K562 (cell line): ENCODE measurements around the gene SHC1. TPM values are rescaled to one million over a fixed set of nuclear protein-coding genes. Genes with fewer than 3 reads are reported as not detected.
A peak's percentile ranks its signal among the peaks of the same experiment; 100 is the strongest.

Experiments
- ATAC-seq: fragments of 200-7000 bp; cut with Tn5 transposase; 3 replicates; pipeline ENCODE4 v1.9.1; 2020; ENCODE audit warnings: moderate library complexity
- BruUV-seq: library from RNA; stranded (reverse); fragments of 400-500 nt; replicated peaks from 2 replicates; lab custom pipeline; 2021; lab: Mats Ljungman, UMichigan
- CTCF ChIA-PET: fragments of 300-600 bp; formaldehyde crosslinking; extraction: SDS; loops from one replicate; lab custom pipeline; 2021; ENCODE audit warnings: low intra/inter-chr PET ratio; lab: Yijun Ruan, JAX
- POLR2A ChIA-PET: fragments of 300-600, 350-650 bp; sonication (Branson Sonifier 250); formaldehyde crosslinking; extraction: SDS; loops from one replicate; lab custom pipeline; 2021; ENCODE audit warnings: antibody characterized with exemption, inconsistent platforms; lab: Yijun Ruan, JAX
- DNase-seq, 4 experiments: peaks; one replicate each; pipeline versions ENCODE4 v3.0.0 to v3.0.0-alpha.2; 2011 to 2018; ENCODE audit warnings: low spot score in 3 of 4, mixed read lengths in 3 of 4; ENCODE audit errors: extremely low read depth in 1 of 4
- FAIRE-seq: peaks from 2 replicates; lab custom pipeline; 2011; peaks lifted over from hg19 to GRCh38; lab: Jason Lieb, UNC
- H2AFZ ChIP-seq: 2 replicates; pipeline ENCODE4 v1.6.0; 2011; ENCODE audit warnings: low read depth, low read length, control low read depth, inconsistent platforms
- H3K27ac ChIP-seq: fragments of 200-600 bp; 3 replicates; pipeline ENCODE4 v1.8.0; 2011; ENCODE audit warnings: low read depth, mild to moderate bottlenecking, control low read depth, inconsistent platforms, low read length, moderate library complexity, mixed read lengths; ENCODE audit errors: extremely low read depth
- H3K27me3 ChIP-seq, 2 experiments: fragments of 300-600 bp in 1 of 2; 2 replicates in 1 of 2; 3 replicates in 1 of 2; pipeline versions ENCODE4 v1.6.0 to v1.8.0; 2011; ENCODE audit warnings: inconsistent platforms in 2 of 2, low read length in 2 of 2, mild to moderate bottlenecking in 1 of 2, mixed read lengths in 1 of 2, moderate library complexity in 1 of 2; ENCODE audit not compliant: control insufficient read depth in 2 of 2, insufficient read depth in 2 of 2
- H3K36me3 ChIP-seq: fragments of 300-600 bp; 3 replicates; pipeline ENCODE4 v1.8.0; 2011; ENCODE audit warnings: mild to moderate bottlenecking, low read length, inconsistent platforms; ENCODE audit not compliant: control insufficient read depth, insufficient read depth
- H3K4me1 ChIP-seq, 2 experiments: fragments of 200-600 bp in 1 of 2; replicated peaks in 1 of 2; 2 replicates in 1 of 2; 3 replicates in 1 of 2; pipeline versions ENCODE4 v1.5.1 to v1.8.0; 2011; ENCODE audit warnings: inconsistent platforms in 2 of 2, low read length in 2 of 2, mild to moderate bottlenecking in 1 of 2, mixed read lengths in 1 of 2, moderate library complexity in 1 of 2; ENCODE audit not compliant: control insufficient read depth in 2 of 2, insufficient read depth in 2 of 2
- H3K4me2 ChIP-seq: 2 replicates; pipeline ENCODE4 v1.6.1; 2011; ENCODE audit warnings: low read length, control low read depth, inconsistent platforms, mixed read lengths; ENCODE audit not compliant: insufficient read depth
- H3K4me3 ChIP-seq: fragments of 200-600 bp; sonication (generic), shearing (Covaris generic); 2 replicates; pipeline ENCODE4 v1.5.1; 2016; ENCODE audit warnings: control low read depth, inconsistent platforms
- H3K79me2 ChIP-seq: fragments of 200-600 bp; 3 replicates; pipeline ENCODE4 v1.8.0; 2011; ENCODE audit warnings: low read length, inconsistent platforms; ENCODE audit not compliant: control insufficient read depth, insufficient read depth
- H3K9ac ChIP-seq, 2 experiments: 2 replicates each; pipeline versions ENCODE4 v1.6.0 to v1.6.1; 2011; ENCODE audit warnings: low read depth in 2 of 2, low read length in 2 of 2, control low read depth in 1 of 2, inconsistent platforms in 1 of 2, mild to moderate bottlenecking in 1 of 2, mixed read lengths in 1 of 2; ENCODE audit not compliant: insufficient read depth in 1 of 2
- H3K9me1 ChIP-seq: one replicate; pipeline ENCODE4 v1.6.0; 2011; ENCODE audit warnings: inconsistent platforms, mild to moderate bottlenecking, low read length, moderate library complexity; ENCODE audit not compliant: control insufficient read depth, insufficient read depth
- H3K9me3 ChIP-seq: replicated peaks from 2 replicates; pipeline ENCODE4 v1.5.1; 2011; ENCODE audit warnings: low read depth, low read length, inconsistent platforms; ENCODE audit not compliant: control insufficient read depth, insufficient read depth
- H4K20me1 ChIP-seq: replicated peaks from 2 replicates; pipeline ENCODE4 v1.6.1; 2011; ENCODE audit warnings: low read length, inconsistent platforms, mixed read lengths; ENCODE audit not compliant: control insufficient read depth, insufficient read depth
- BHLHE40 ChIP-seq: IDR thresholded peaks from 2 replicates; pipeline ENCODE4 v1.6.1; 2011; ENCODE audit warnings: low read length, improper control_type of control experiment
- CBX5 ChIP-seq: IDR thresholded peaks from 2 replicates; pipeline ENCODE4 v1.6.1; 2014; ENCODE audit warnings: low read depth, borderline replicate concordance
- ETV5 ChIP-seq: sonication (generic); formaldehyde crosslinking; IDR thresholded peaks from 2 replicates; pipeline ENCODE4 v1.4.0; 2020; ENCODE audit warnings: low read depth, mild to moderate bottlenecking, missing genetic modification reagents
- MBD1 ChIP-seq: fragments of 250-450 bp; sonication (Bioruptor Pico); IDR thresholded peaks from 2 replicates; pipeline ENCODE4 v1.8.0; 2022; ENCODE audit warnings: inconsistent platforms
- MED1 ChIP-seq: sonication (generic); formaldehyde crosslinking; IDR thresholded peaks from 2 replicates; pipeline ENCODE4 v1.8.1; 2023; ENCODE audit warnings: missing genetic modification reagents, borderline replicate concordance
- NUFIP1 ChIP-seq: fragments of 450-650 bp; IDR thresholded peaks from 2 replicates; pipeline ENCODE4 v1.6.1; 2018; ENCODE audit not compliant: partially characterized antibody
- POLR2G ChIP-seq: fragments of 200-400 bp; formaldehyde crosslinking; IDR thresholded peaks from 2 replicates; pipeline ENCODE4 v1.6.1; 2017; ENCODE audit warnings: low read depth, mild to moderate bottlenecking, antibody characterized with exemption, low read length, moderate library complexity
- PTBP1 ChIP-seq: fragments of 200-400 bp; formaldehyde crosslinking; IDR thresholded peaks from 2 replicates; pipeline ENCODE4 v1.6.1; 2017; ENCODE audit warnings: low read depth, low read length
- RBFOX2 ChIP-seq: fragments of 200-400 bp; formaldehyde crosslinking; IDR thresholded peaks from 2 replicates; pipeline ENCODE4 v1.6.1; 2017; ENCODE audit warnings: low read depth, mild to moderate bottlenecking, low read length, moderate library complexity
- RBM17 ChIP-seq: fragments of 200-400 bp; formaldehyde crosslinking; IDR thresholded peaks from 2 replicates; pipeline ENCODE4 v1.6.1; 2017; ENCODE audit warnings: low read depth, mild to moderate bottlenecking, low read length, borderline replicate concordance
- SMARCA5 ChIP-seq: fragments of 450-650 bp; IDR thresholded peaks from 2 replicates; pipeline ENCODE4 v1.6.1; 2016
- SRSF1 ChIP-seq: fragments of 200-400 bp; formaldehyde crosslinking; IDR thresholded peaks from 2 replicates; pipeline ENCODE4 v1.6.1; 2017; ENCODE audit warnings: mild to moderate bottlenecking, low read depth, low read length, moderate library complexity
- TRIM28 ChIP-seq: fragments of 450-650 bp; IDR thresholded peaks from 2 replicates; pipeline ENCODE4 v1.6.1; 2017
- ZFP30 ChIP-seq: fragments of 250-450 bp; sonication (Bioruptor Pico); IDR thresholded peaks from 2 replicates; pipeline ENCODE4 v1.8.0; 2022; ENCODE audit warnings: moderate library complexity, mild to moderate bottlenecking, inconsistent platforms, borderline replicate concordance
- ZNF512 ChIP-seq: IDR thresholded peaks from 2 replicates; pipeline ENCODE4 v1.6.1; 2016; ENCODE audit warnings: missing genetic modification characterization, missing compliant biosample characterization
- ZNF655 ChIP-seq: fragments of 250-450 bp; sonication (Bioruptor Pico); IDR thresholded peaks from 2 replicates; pipeline ENCODE4 v1.5.0; 2021
- ZNF830 ChIP-seq: fragments of 250-450 bp; sonication (Bioruptor Pico); IDR thresholded peaks from 2 replicates; pipeline ENCODE4 v1.5.0; 2021; ENCODE audit warnings: mild to moderate bottlenecking
- WGBS: fragments of 100-300 bp; shearing (Covaris generic); methylation state at CpG from one replicate; pipeline ENCODE4 v1.1.6; 2016; ENCODE audit warnings: low coverage, mixed read lengths; ENCODE audit not compliant: insufficient coverage; ENCODE audit errors: missing lambda C conversion rate; 5-methylcytosine and 5-hydroxymethylcytosine counted together
- in situ Hi-C: fragments of 300-500 bp; cut with MboI; formaldehyde crosslinking; loops from 4 replicates; pipeline ENCODE4 v1.15.0; 2018; ENCODE audit warnings: inconsistent platforms, mixed read lengths
- intact Hi-C: fragments of 100-400 bp; cut with micrococcal nuclease; formaldehyde crosslinking; loops from 2 replicates; pipeline ENCODE4 v1.14.2; 2022
- polyA plus RNA-seq, 8 experiments: library from polyadenylated mRNA; depleted of rRNA in 4 of 8; stranded (reverse) in 5 of 8; unstranded in 3 of 8; fragments of >200 nt; fragmentation: Nextera tagmentation in 2 of 8; fragmentation: Illumina TruSeq in 1 of 8; extraction: Ambion mirVana in 2 of 8; extraction: Trizol in 1 of 8; gene quantifications; 2 replicates each; pipeline versions ENCODE4 v1.2.1 to v1.2.3, GENCODE V29; 2011 to 2014; ENCODE audit warnings: inconsistent platforms in 1 of 8, missing spikeins in 1 of 8
- total RNA-seq, 7 experiments: library from RNA; depleted of rRNA in 6 of 7; stranded (reverse); fragments of >200 nt in 6 of 7; fragmentation: Illumina TruSeq in 2 of 7; extraction: Trizol in 2 of 7; gene quantifications; 2 replicates each; pipeline versions ENCODE4 v1.2.1 to v1.2.3, GENCODE V29; 2011 to 2021; ENCODE audit warnings: low replicate concordance in 1 of 7

SHC1 gene
- total and polyA plus RNA-seq, 9 of the 15 experiments (the other 6 are each of a cell fraction or from before 2014, with no cell fraction given): 4.1 to 113 (median 51.9) TPM

GRCh38 chr1:154968731-154969130 lies 1.8 kb downstream of the SHC1 start:
- WGBS: 83% methylated on average over 3 of the region's 3 CpGs
- no peak overlapping the region for H3K27ac ChIP-seq

More at GRCh38 chr1:154968731-154969130, 1.8 kb downstream of the SHC1 start:
- H3K9ac ChIP-seq: peak overlapping the region in 1 of 2 experiments; percentile 68; a peak in 2 of 4 replicates
- H3K4me3 ChIP-seq: no peak overlapping the region
- ChIA-PET CTCF (no interaction called here), POLR2A (interaction anchor here (0.6 to 0.7 kb wide), 3 partner anchors 13 to 275 kb away, joined by 3 read pairs; partner anchors contain the start of gene PBXIP1)
- intact Hi-C loops (no loop called here), in situ Hi-C loops (no loop called here)
- no peak for TF ChIP-seq ZNF655 (CRISPR knock-in tag)
- TF ChIP-seq MBD1 (CRISPR knock-in tag): no peak
- peak; percentile 54 for TF ChIP-seq RBFOX2
- TF ChIP-seq PTBP1: no peak
- TF ChIP-seq ZNF512: no peak
- 0 out of 2 replicates have a peak, but pooled peaks have one; percentile 27 for TF ChIP-seq POLR2G
- TF ChIP-seq ETV5: no peak
- TF ChIP-seq ZNF830 (CRISPR knock-in tag): no peak
- no peak for TF ChIP-seq ZFP30 (CRISPR knock-in tag)
- TF ChIP-seq SMARCA5: no peak
- no peak for TF ChIP-seq TRIM28
- TF ChIP-seq SRSF1: no peak
- TF ChIP-seq MED1 (CRISPR knock-in tag): no peak
- no peak for TF ChIP-seq BHLHE40
- no peak for TF ChIP-seq CBX5
- no peak for TF ChIP-seq NUFIP1
- no peak for TF ChIP-seq RBM17
- DNase-seq (no peak), FAIRE-seq (no peak), ATAC-seq (no peak)
- H3K9me1 ChIP-seq: no peaks in the 10 kb centered on the region
- no TSS peak for BruUV-seq
- H2AFZ ChIP-seq: no peak overlapping the region
- H3K27me3 ChIP-seq: no peaks in the 10 kb centered on the region; a peak in 1 of 5 replicates
- H3K4me1 ChIP-seq: peaks cover 40 to 55% of the 10 kb centered on the region in 2 experiments
- no peak overlapping the region for H3K4me2 ChIP-seq
- H3K36me3 ChIP-seq: peaks cover 59% of the 10 kb centered on the region
- no peaks in the 10 kb centered on the region for H3K9me3 ChIP-seq
- no peaks in the 10 kb centered on the region for H4K20me1 ChIP-seq
- H3K79me2 ChIP-seq: peaks cover 42% of the 10 kb centered on the region
